Measurements from ENCODE around the gene PTPRG. TPM values are rescaled to one million over a fixed set of nuclear protein-coding genes. Genes with fewer than 3 reads are reported as not detected.

PTPRG gene
- total and polyA plus RNA-seq, 2 experiments from 2014 or later, result 11.5 to 39.6 TPM

GRCh38 chr3:62208385-62208784, 647.0 kb downstream of the PTPRG start:
- no peaks in the 10 kb centered on the region for H3K9me3 ChIP-seq (ENCODE audit: low read depth)
- no peak for DNase-seq
- no peak overlapping the region for H3K4me3 ChIP-seq
- no peak overlapping the region for H3K27ac ChIP-seq
- H3K4me2 ChIP-seq (ENCODE audit: unreplicated experiment), result no peak overlapping the region
- H3K4me1 ChIP-seq (ENCODE audit: insufficient read depth), result peaks cover 6% of the 10 kb centered on the region
- H4K20me1 ChIP-seq (ENCODE audit: insufficient read depth), result no peaks in the 10 kb centered on the region
- 85 to 89% methylated on average over 4 of the region's 4 CpGs for WGBS, 2 experiments (ENCODE audit: low coverage in 1 of 2, low lambda C conversion rate in 2 of 2, missing lambda C conversion rate in 2 of 2)
- no peak overlapping the region for H2AFZ ChIP-seq
- H3K79me2 ChIP-seq (ENCODE audit: insufficient read depth), result no peaks in the 10 kb centered on the region
- H3K27me3 ChIP-seq (replicated peaks; ENCODE audit: insufficient read depth), result no peaks in the 10 kb centered on the region
- in situ Hi-C loops (cut with MboI), result no loop called here
- TF ChIP-seq EZH2 (IDR thresholded peaks at IDR 0.05; ENCODE audit: insufficient read depth, poor library complexity, severe bottlenecking), result no peak
- 0 out of 2 replicates have a peak, but pooled peaks cover 3% of the 10 kb centered on the region for H3K9me2 ChIP-seq (ENCODE audit: insufficient read depth)
- H3F3A ChIP-seq (ENCODE audit: insufficient read depth), result no peaks in the 10 kb centered on the region; the same call in 1 of the 2 replicates
- no peak overlapping the region for H3K9ac ChIP-seq
- H3K36me3 ChIP-seq (ENCODE audit: low read depth), result no peaks in the 10 kb centered on the region

- no peak overlapping the region for H2AFZ ChIP-seq
- H3K36me3 ChIP-seq (ENCODE audit: low read depth), result no peaks in the 10 kb centered on the region
- H3K9me2 ChIP-seq (ENCODE audit: insufficient read depth), result 0 out of 2 replicates have a peak, but pooled peaks cover 3% of the 10 kb centered on the region
- peak overlapping the region; percentile 15 for H3K4me2 ChIP-seq (ENCODE audit: unreplicated experiment)
- TF ChIP-seq EZH2 (IDR thresholded peaks at IDR 0.05; ENCODE audit: insufficient read depth, poor library complexity, severe bottlenecking) (no peak), EZH2phosphoT487 (IDR thresholded peaks at IDR 0.05; ENCODE audit: insufficient read depth, low read depth) (no peak)
- DNase-seq, result no peak
- H3K79me2 ChIP-seq (ENCODE audit: insufficient read depth), result no peaks in the 10 kb centered on the region
- H3K27ac ChIP-seq, result no peak overlapping the region
- in situ Hi-C loops (cut with MboI), result no loop called here
- H3K4me1 ChIP-seq (ENCODE audit: insufficient read depth), result peaks cover 6% of the 10 kb centered on the region
- no peak overlapping the region for H3K4me3 ChIP-seq
- H3K9ac ChIP-seq, result no peak overlapping the region
- H4K20me1 ChIP-seq (ENCODE audit: insufficient read depth), result no peaks in the 10 kb centered on the region
- H3K27me3 ChIP-seq (replicated peaks; ENCODE audit: insufficient read depth), result no peaks in the 10 kb centered on the region
- H3F3A ChIP-seq (ENCODE audit: insufficient read depth), result no peaks in the 10 kb centered on the region; the same call in 1 of the 2 replicates
- 35 to 38% methylated on average over 5 of the region's 5 CpGs for WGBS, 2 experiments (ENCODE audit: low coverage in 1 of 2, low lambda C conversion rate in 2 of 2, missing lambda C conversion rate in 2 of 2)
- no peaks in the 10 kb centered on the region for H3K9me3 ChIP-seq (ENCODE audit: low read depth)
Measured at GRCh38 chr3:62209101-62209500, 647.7 kb downstream of the PTPRG start.

GRCh38 chr3:62210011-62210410, 648.6 kb downstream of the PTPRG start:
- Histone ChIP-seq H3F3A (ENCODE audit: insufficient read depth) (no peaks in the 10 kb centered on the region; the same call in 1 of the 2 replicates), H4K20me1 (ENCODE audit: insufficient read depth) (no peaks in the 10 kb centered on the region), H3K4me1 (ENCODE audit: insufficient read depth) (peaks cover 6% of the 10 kb centered on the region), H3K9me2 (ENCODE audit: insufficient read depth) (0 out of 2 replicates have a peak, but pooled peaks cover 3% of the 10 kb centered on the region), H3K4me3 (no peak overlapping the region), H3K9ac (no peak overlapping the region), H3K9me3 (ENCODE audit: low read depth) (no peaks in the 10 kb centered on the region), H3K36me3 (ENCODE audit: low read depth) (no peaks in the 10 kb centered on the region), H3K4me2 (ENCODE audit: unreplicated experiment) (no peak overlapping the region), H3K79me2 (ENCODE audit: insufficient read depth) (no peaks in the 10 kb centered on the region), H3K27me3 (replicated peaks; ENCODE audit: insufficient read depth) (no peaks in the 10 kb centered on the region), H2AFZ (no peak overlapping the region), H3K27ac (no peak overlapping the region)
- TF ChIP-seq EZH2phosphoT487 (IDR thresholded peaks at IDR 0.05; ENCODE audit: insufficient read depth, low read depth) (no peak), EZH2 (IDR thresholded peaks at IDR 0.05; ENCODE audit: insufficient read depth, poor library complexity, severe bottlenecking) (no peak)
- peak; percentile 70 for DNase-seq
- 31 to 32% methylated on average over 5 of the region's 5 CpGs for WGBS, 2 experiments (ENCODE audit: low coverage in 1 of 2, low lambda C conversion rate in 2 of 2, missing lambda C conversion rate in 2 of 2)
- in situ Hi-C loops (cut with MboI), result no loop called here

- H3K4me2 ChIP-seq (ENCODE audit: unreplicated experiment), result no peak overlapping the region
- DNase-seq, result no peak
- no peaks in the 10 kb centered on the region; the same call in 1 of the 2 replicates for H3F3A ChIP-seq (ENCODE audit: insufficient read depth)
- WGBS, 2 experiments (ENCODE audit: low coverage in 1 of 2, low lambda C conversion rate in 2 of 2, missing lambda C conversion rate in 2 of 2), result 86 to 87% methylated on average over 8 of the region's 8 CpGs
- in situ Hi-C loops (cut with MboI), result no loop called here
- no peak overlapping the region for H3K4me3 ChIP-seq
- H2AFZ ChIP-seq, result no peak overlapping the region
- H3K9me3 ChIP-seq (ENCODE audit: low read depth), result no peaks in the 10 kb centered on the region
- no peaks in the 10 kb centered on the region for H3K27me3 ChIP-seq (replicated peaks; ENCODE audit: insufficient read depth)
- no peaks in the 10 kb centered on the region for H4K20me1 ChIP-seq (ENCODE audit: insufficient read depth)
- H3K9ac ChIP-seq, result no peak overlapping the region
- no peaks in the 10 kb centered on the region for H3K79me2 ChIP-seq (ENCODE audit: insufficient read depth)
- peaks cover 6% of the 10 kb centered on the region for H3K4me1 ChIP-seq (ENCODE audit: insufficient read depth)
- 0 out of 2 replicates have a peak, but pooled peaks cover 3% of the 10 kb centered on the region for H3K9me2 ChIP-seq (ENCODE audit: insufficient read depth)
- TF ChIP-seq EZH2 (IDR thresholded peaks at IDR 0.05; ENCODE audit: insufficient read depth, poor library complexity, severe bottlenecking), result no peak
- TF ChIP-seq EZH2phosphoT487 (IDR thresholded peaks at IDR 0.05; ENCODE audit: insufficient read depth, low read depth), result no peak
- no peak overlapping the region for H3K27ac ChIP-seq
- no peaks in the 10 kb centered on the region for H3K36me3 ChIP-seq (ENCODE audit: low read depth)
Measured at GRCh38 chr3:62211675-62212429, 650.5 kb downstream of the PTPRG start.

All from GM23248 (cell line).